Measurements from ENCODE around the gene RERE.

GRCh38 chr1:8478566-8478965 is 338.9 kb downstream of the RERE start:
- TF ChIP-seq CTCF (tag by site-specific recombination; IDR thresholded peaks at IDR 0.05) (no peak), ZNF148 (tag by site-specific recombination; IDR thresholded peaks at IDR 0.05; ENCODE audit: borderline replicate concordance) (no peak), ZBTB49 (tag by site-specific recombination; IDR thresholded peaks at IDR 0.05; ENCODE audit: low read depth) (no peak), ZNF324 (tag by site-specific recombination; IDR thresholded peaks at IDR 0.05) (no peak), ZNF670 (tag by site-specific recombination; IDR thresholded peaks at IDR 0.05; ENCODE audit: low read depth) (no peak)

Measured in HEK293 (cell line).